Measurements from ENCODE around the gene KRT40.
A peak's percentile ranks its signal among the peaks of the same experiment; 100 is the strongest.
"Not testable (repeated sequence)": the region's sequence is repeated elsewhere in the genome, so short reads cannot be mapped to it uniquely, and the experiment has no call there.

The KRT40 gene

DNA sequence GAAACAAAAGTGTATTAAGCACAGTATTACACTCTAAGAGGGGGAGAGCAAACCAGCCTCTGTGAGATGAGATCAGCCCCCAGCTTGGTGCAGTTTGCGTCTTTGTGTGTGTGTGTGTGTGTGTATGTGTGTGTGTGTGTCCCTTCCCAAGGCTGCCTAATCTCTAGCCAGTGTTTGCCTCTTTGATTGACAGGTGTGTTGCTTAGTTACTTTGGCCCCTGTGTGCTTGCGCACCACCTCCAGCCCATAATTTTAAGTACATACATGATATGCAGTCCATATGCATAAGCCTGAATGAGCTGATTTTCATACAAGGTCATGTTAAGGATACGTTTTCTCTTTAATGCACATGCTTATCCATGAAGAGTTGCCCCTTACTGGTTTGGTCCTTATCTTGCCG lies 17.7 kb upstream of the KRT40 start:
- DNase-seq: no peak
- in situ Hi-C loops (cut with MboI; ENCODE audit: low pct_unique_long_range_greater_than_20kb, low sequenced_read_pairs): no loop called here

- not testable (repeated sequence) for DNase-seq
These were observed 15.4 kb upstream of the KRT40 start, which contains the start of gene KRTAP3-2 for GRCh38 chr17:40999563-40999962. Gene KRTAP3-2, minus strand, starts transcription at chr17:40999906. Its CDS starts 53 bp downstream, at chr17:40999853.

DNA sequence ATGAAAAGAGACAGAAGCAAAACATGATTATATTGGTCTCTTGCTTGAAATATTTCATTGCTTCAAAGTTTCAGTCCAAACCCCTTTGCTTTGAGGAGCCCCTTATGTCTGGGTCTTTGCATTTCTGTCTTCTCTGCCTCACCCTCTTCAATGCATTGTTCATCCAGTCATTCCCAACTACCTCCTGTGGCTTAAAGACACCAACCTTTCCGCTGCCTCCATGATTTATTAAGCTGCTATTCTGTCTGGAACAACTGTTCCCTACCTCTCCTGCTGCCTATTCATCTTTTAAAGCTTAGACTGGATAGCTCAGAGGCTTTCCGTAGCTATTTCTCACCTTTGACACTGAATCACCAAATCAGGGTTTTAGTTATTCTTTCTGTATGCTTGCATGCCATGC lies 13.2 kb upstream of the KRT40 start:
- in situ Hi-C loops (cut with MboI; ENCODE audit: low pct_unique_long_range_greater_than_20kb, low sequenced_read_pairs): no loop called here
- DNase-seq: no peak

More at GRCh38 chr17:40999563-40999962, 15.4 kb upstream of the KRT40 start, which contains the start of gene KRTAP3-2:
- in situ Hi-C loops (cut with MboI; ENCODE audit: low pct_unique_long_range_greater_than_20kb, low sequenced_read_pairs): not testable (repeated sequence)

- no peak for DNase-seq
These were observed 12.7 kb upstream of the KRT40 start for GRCh38 chr17:40996829-40997228.

GRCh38 chr17:40995116-40995515 lies 11.0 kb upstream of the KRT40 start:
- DNase-seq: no peak
- in situ Hi-C loops (cut with MboI; ENCODE audit: low pct_unique_long_range_greater_than_20kb, low sequenced_read_pairs): no loop called here

More at GRCh38 chr17:40996829-40997228, 12.7 kb upstream of the KRT40 start:
- in situ Hi-C loops (cut with MboI; ENCODE audit: low pct_unique_long_range_greater_than_20kb, low sequenced_read_pairs): no loop called here

DNA sequence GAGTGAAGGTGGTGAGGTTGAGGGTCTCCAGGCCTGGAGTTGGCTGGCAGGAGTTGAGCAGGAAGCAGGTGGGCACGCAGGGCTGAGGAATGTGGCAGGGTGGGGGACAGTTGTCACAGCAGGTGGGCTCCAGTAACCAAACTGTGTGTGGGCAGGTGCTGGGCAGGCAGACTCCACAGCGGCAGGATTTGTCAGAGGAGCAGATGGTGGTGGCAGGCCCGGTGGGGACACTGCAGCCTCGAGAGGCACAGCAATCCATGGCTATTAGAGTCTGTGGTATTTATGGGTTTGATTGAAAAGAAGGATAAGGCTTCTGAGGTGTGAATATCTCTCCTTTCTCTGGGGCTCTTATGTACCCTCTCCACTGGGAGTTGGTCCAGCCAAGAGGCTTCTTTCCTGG lies 9.7 kb upstream of the KRT40 start, which contains the start of gene KRTAP3-3:
Gene KRTAP3-3, minus strand, starts transcription at position 326 of the 400 bp plus-strand sequence. Its CDS starts 67 bp downstream, at position 259.
- in situ Hi-C loops (cut with MboI; ENCODE audit: low pct_unique_long_range_greater_than_20kb, low sequenced_read_pairs): no loop called here
- DNase-seq: no peak

DNA sequence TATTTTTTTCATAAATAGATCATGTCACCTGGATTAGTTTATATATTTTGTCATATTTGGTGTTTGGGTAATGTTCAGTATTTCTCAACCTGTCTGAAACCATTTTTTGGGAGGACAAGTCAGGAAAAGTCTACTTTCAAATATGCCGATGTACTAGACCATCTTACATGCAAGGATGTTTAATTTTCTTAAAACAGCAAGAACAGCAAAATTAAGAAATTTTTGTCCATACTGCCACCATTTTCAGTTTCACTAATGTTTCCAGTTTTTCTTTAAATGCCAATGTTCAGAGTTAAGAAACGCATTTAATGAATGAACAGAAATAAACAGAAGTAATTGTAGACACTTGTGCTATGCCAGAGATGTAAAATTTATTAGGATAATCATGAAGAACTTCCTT lies 9.0 kb upstream of the KRT40 start:
- DNase-seq: no peak
- in situ Hi-C loops (cut with MboI; ENCODE audit: low pct_unique_long_range_greater_than_20kb, low sequenced_read_pairs): no loop called here

DNA sequence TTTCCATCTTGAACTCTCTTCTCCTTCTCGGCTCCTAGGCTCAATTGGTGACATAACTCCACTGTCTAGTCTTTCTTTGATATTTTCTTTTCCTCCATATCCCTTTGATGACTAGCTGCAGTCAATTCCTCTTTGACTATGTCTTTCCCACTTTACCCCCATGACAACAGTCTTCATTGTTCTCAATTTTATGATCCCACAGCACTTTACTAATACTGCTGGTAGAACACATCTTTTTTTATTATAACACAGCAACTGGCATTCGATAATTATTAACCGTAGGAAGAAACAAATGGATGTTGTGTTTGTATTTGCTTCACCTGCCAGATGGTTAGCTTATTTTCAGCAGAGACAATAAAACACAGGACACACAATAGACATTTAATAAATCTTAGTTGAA lies 8.5 kb upstream of the KRT40 start:
- DNase-seq: no peak
- in situ Hi-C loops (cut with MboI; ENCODE audit: low pct_unique_long_range_greater_than_20kb, low sequenced_read_pairs): no loop called here

- in situ Hi-C loops (cut with MboI; ENCODE audit: low pct_unique_long_range_greater_than_20kb, low sequenced_read_pairs): no loop called here
These were observed 2.8 kb upstream of the KRT40 start for GRCh38 chr17:40986920-40987319.

DNA sequence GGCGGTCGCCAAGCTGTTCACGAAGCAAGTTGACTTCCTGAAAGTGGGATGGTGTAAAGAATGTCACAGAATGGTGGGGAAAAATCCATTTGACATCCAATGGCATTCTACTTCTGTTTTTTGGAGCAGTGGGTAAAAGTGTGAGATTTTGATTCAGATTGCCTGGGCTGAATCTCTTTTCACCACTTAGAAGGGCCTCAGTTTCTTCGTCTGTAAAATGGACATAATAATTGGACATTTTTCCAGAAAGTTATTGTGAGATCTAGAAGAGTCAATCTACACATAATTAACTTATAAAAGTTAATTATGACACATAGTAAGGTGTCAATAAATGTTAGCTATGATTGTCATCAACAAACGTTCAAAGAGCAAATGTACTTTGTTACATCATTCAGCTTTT lies 3.0 kb downstream of the KRT40 start:
- no peak for DNase-seq
- in situ Hi-C loops (cut with MboI; ENCODE audit: low pct_unique_long_range_greater_than_20kb, low sequenced_read_pairs): no loop called here

More at GRCh38 chr17:40986920-40987319, 2.8 kb upstream of the KRT40 start:
- DNase-seq: no peak

DNA sequence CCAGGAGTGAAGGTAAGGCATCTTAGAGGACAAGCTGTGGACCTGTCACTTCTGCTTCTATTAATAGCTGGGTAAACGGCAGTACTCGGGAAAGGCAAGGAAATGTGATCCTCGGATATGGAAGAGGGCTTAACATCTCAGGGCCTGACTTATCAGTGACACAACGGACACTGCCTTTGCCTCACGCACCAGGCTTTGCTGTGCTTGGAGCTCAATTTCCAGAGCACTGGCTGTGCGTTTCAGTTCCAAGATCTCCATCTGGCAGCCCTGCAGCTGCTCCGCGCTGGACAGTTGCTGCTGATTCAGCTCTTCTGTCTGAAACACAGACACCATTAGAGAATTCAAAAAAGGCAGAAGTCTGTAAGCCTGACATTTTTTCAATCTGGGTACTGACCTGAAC lies 3.5 kb downstream of the KRT40 start:
- in situ Hi-C loops (cut with MboI; ENCODE audit: low pct_unique_long_range_greater_than_20kb, low sequenced_read_pairs): no loop called here
- no peak for DNase-seq

DNA sequence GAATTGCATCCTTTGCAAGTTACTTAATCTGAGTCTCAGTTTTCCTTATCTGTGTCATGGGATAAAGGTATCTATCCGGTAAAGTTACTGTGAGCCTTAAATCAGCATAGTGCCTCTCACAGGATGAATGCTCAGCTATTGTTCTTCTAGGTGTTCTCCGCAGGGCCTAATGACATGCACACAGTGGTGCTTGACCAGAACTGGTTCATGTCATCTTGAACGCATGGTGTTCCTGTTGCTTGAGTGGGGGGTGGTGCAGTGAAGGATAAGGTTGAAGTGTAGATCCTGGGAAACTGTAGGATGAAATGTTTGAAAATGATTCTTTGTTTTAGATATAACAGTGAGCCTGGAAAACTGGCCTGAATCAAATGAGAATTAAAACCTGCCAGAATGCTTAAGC lies 4.0 kb downstream of the KRT40 start:
- in situ Hi-C loops (cut with MboI; ENCODE audit: low pct_unique_long_range_greater_than_20kb, low sequenced_read_pairs): no loop called here

DNA sequence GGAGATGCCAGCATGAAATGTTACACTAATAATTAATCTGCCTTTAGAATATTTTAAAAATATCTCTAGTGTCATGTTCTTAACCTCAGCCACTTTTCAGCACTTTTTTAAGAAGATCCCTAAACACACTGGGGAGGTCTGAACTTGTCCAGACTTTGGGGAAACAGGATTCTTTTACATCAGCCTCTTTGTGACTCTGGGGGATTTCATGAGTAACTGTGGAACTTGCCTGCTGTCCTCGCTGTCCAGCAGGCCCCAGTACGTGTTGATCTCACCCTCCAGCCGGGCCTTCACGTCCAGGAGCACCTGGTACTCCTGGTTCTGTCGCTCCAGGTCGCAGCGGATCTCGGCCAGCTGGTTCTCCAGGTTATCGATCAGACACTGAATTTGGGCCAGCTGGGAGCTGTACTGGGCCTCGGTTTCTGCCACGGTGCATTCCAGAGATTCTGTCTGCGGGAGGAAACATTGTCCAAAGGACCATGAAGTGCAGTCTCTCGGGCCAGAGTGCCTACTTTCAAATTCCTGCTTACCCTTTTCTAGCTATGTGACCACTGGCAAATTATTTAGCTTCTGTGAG lies 5.5 kb downstream of the KRT40 start:
- in situ Hi-C loops (cut with MboI; ENCODE audit: low pct_unique_long_range_greater_than_20kb, low sequenced_read_pairs): no loop called here

More for the DNA sequence above, 4.0 kb downstream of the KRT40 start:
- no peak for DNase-seq

DNA sequence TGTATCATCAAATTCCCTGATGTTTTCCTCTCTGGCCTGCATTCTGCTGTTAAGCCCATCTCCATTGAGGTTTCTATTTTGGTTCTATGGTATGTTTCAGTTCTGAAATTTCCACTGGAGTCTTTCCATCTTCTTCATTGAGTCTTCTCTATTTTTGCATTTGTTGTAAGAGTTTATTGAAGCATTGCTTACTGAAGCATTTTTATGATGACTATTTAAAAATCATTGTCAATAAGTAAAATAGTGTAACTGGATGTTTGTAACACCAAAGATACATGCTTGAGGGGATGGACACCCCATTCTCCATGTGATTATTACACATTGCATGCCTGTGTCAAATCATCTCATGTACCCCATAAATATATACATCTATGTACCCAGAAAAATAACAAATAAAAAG lies 8.6 kb downstream of the KRT40 start:
- DNase-seq: no peak
- in situ Hi-C loops (cut with MboI; ENCODE audit: low pct_unique_long_range_greater_than_20kb, low sequenced_read_pairs): no loop called here

More for the DNA sequence above, 5.5 kb downstream of the KRT40 start:
- no peak for DNase-seq

DNA sequence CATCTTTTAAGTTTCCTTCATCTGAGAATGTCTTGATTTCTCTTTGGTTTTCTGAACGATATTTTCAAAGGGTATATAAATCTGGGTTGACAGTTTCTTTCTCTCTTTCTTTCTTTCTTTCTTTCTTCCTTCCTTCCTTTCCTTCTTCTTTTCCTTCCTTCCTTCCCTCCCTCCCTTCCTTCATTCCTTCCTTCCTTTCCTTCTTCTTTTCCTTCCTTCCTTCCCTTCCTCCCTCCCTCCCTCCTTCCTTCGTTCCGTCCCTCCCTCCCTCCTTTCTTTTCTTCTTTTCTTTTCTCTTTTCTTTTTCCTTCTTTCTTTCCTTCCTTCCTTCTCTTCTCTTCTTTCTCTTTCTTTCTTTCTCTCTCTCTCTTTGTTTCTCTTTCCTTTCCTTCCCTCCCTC lies 9.8 kb downstream of the KRT40 start:
- no peak for DNase-seq
- in situ Hi-C loops (cut with MboI; ENCODE audit: low pct_unique_long_range_greater_than_20kb, low sequenced_read_pairs): no loop called here

- in situ Hi-C loops (cut with MboI; ENCODE audit: low pct_unique_long_range_greater_than_20kb, low sequenced_read_pairs): no loop called here
- no peak for DNase-seq
These were observed 16.5 kb downstream of the KRT40 start for GRCh38 chr17:40967582-40967981.

DNA sequence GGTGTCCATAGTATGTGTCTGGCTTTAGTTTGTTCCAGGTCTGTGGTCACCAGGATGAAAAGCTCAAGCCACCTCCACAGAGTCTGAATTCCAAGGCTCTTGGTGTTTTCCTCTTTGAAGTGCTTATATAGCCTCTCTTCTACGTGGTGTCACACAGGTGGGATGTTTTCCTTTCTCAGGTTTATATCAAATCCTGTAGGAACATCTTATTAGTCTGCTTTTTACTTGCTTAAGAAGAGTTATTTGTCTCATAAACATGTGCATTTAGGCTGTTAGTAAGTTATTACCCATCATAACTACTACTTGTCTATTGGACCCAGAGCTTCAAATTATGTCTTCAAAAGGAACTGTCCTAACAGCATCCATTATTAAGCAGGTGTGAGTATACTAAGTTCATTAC lies 17.3 kb downstream of the KRT40 start, which contains the start of gene KRT39:
Gene KRT39, minus strand, starts transcription at position 101 of the 400 bp plus-strand sequence. Its CDS starts 92 bp downstream, at position 9.
- in situ Hi-C loops (cut with MboI; ENCODE audit: low pct_unique_long_range_greater_than_20kb, low sequenced_read_pairs): no loop called here

DNA sequence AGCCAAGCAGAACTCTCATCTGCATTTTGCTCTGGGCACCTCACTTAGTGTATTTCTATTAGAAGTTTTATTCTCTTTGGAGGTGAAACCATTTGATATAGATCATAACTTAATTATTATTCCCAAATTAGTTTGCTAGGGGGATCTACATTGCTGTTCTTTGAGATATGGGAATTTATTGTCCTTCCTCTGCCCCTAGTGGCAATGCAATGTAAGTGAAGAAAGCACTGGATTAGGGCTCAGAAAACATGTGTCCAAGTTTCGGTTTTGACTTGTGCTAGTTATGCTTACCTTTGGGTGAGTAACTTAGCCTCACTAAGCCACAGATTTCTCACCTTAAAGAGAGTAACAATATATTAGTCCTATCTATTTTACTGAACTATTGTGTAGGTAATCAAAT lies 20.3 kb downstream of the KRT40 start:
- peak; percentile 22 for DNase-seq
- in situ Hi-C loops (cut with MboI; ENCODE audit: low pct_unique_long_range_greater_than_20kb, low sequenced_read_pairs): no loop called here

More for the DNA sequence above, 17.3 kb downstream of the KRT40 start, which contains the start of gene KRT39:
- no peak for DNase-seq

DNA sequence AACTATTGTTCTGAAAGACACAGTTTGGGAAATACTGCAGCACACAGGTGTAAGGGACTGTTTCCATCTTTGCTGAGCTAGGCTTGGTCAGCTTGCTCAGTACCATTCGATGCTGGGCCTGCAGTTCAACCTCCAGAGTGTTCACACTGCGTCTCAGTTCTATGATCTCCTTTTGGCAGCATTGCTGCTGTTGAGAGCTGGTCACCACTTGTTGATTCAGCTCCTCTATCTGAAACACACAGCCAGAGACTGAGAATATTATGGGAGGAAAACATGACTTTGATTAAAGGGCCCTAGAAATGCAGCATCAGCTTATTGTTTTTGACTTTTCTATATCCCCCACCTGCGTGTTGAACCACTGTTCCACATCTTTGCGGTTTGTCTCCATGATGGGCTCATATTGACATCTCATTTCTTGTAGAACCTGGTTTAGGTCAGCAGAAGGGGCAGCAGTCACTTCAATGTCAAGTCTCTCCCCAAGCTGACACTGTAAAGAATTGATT lies 22.0 kb downstream of the KRT40 start:
- DNase-seq: no peak
- in situ Hi-C loops (cut with MboI; ENCODE audit: low pct_unique_long_range_greater_than_20kb, low sequenced_read_pairs): no loop called here

- in situ Hi-C loops (cut with MboI; ENCODE audit: low pct_unique_long_range_greater_than_20kb, low sequenced_read_pairs): no loop called here
- DNase-seq: no peak
These were observed 22.5 kb downstream of the KRT40 start for GRCh38 chr17:40961591-40961990.

DNA sequence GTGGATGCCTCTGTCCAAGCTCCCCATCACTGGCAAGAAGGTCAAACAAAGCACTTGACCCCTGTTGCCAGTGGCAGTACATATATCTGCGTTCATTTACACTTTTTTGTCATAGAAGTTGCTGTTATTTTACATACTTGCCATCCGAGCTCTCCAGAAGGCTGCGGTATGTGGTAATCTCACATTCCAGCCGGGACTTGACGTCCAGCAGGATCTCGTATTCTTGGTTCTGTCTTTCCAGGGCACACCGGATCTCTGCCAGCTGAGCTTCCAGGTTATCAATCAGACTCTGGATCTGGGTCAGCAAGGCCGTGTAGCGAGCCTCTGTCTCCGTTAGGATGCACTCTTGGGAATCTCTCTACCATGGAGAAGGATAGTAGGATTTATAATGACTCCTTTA lies 24.0 kb downstream of the KRT40 start:
- in situ Hi-C loops (cut with MboI; ENCODE audit: low pct_unique_long_range_greater_than_20kb, low sequenced_read_pairs): no loop called here
- DNase-seq: no peak
